H9 (cell line): ENCODE results near the gene SCD5. TPM values are rescaled to one million over a fixed set of nuclear protein-coding genes. Genes with fewer than 3 reads are reported as not detected.

Experiments used
- DNase-seq: peaks from one replicate; pipeline ENCODE4 v3.0.0-alpha.2; 2017
- H2AFZ ChIP-seq: one replicate; pipeline ENCODE4 v1.6.1; 2013; ENCODE audit warnings: mild to moderate bottlenecking, low read length, control low read depth, moderate library complexity
- H2AK5ac ChIP-seq: 2 replicates; pipeline ENCODE4 v1.6.1; 2013; ENCODE audit warnings: low read length, control low read depth, mixed read lengths; ENCODE audit not compliant: insufficient read length
- H2BK120ac ChIP-seq: one replicate; pipeline ENCODE4 v1.6.1; 2013; ENCODE audit warnings: low read depth, mild to moderate bottlenecking, low read length, control low read depth, inconsistent platforms; ENCODE audit not compliant: poor library complexity, severe bottlenecking
- H2BK12ac ChIP-seq: 2 replicates; pipeline ENCODE4 v1.6.1; 2013; ENCODE audit warnings: low read length, control low read depth, mixed read lengths, low read depth; ENCODE audit not compliant: insufficient read length
- H2BK15ac ChIP-seq: 2 replicates; pipeline ENCODE4 v1.6.1; 2013; ENCODE audit warnings: low read depth, low read length, control low read depth
- H2BK20ac ChIP-seq: one replicate; pipeline ENCODE4 v1.6.1; 2013; ENCODE audit warnings: low read depth, mild to moderate bottlenecking, low read length, control low read depth, inconsistent platforms; ENCODE audit not compliant: poor library complexity, severe bottlenecking
- H2BK5ac ChIP-seq: 2 replicates; pipeline ENCODE4 v1.6.1; 2013; ENCODE audit warnings: low read length, control low read depth, mixed read lengths; ENCODE audit not compliant: insufficient read length
- H3K14ac ChIP-seq: 2 replicates; pipeline ENCODE4 v1.6.1; 2013; ENCODE audit warnings: low read length, control low read depth; ENCODE audit not compliant: insufficient read depth
- H3K18ac ChIP-seq: 2 replicates; pipeline ENCODE4 v1.6.1; 2013; ENCODE audit warnings: low read depth, mild to moderate bottlenecking, mixed read lengths, low read length, control low read depth; ENCODE audit not compliant: insufficient read length
- H3K23ac ChIP-seq: 2 replicates; pipeline ENCODE4 v1.6.1; 2013; ENCODE audit warnings: low read length, control low read depth, mixed read lengths, low read depth; ENCODE audit not compliant: insufficient read length
- H3K23me2 ChIP-seq: 2 replicates; pipeline ENCODE4 v1.6.1; 2013; ENCODE audit warnings: low read depth, mild to moderate bottlenecking, mixed read lengths, low read length, control low read depth; ENCODE audit not compliant: insufficient read length, poor library complexity, severe bottlenecking
- H3K27ac ChIP-seq: 2 replicates; pipeline ENCODE4 v1.5.1; 2013; ENCODE audit warnings: low read length, control low read depth, mixed read lengths, low read depth; ENCODE audit not compliant: insufficient read length
- H3K27me3 ChIP-seq: 2 replicates; pipeline ENCODE4 v1.6.1; 2013; ENCODE audit warnings: low read length, control low read depth, inconsistent platforms; ENCODE audit not compliant: insufficient read depth
- H3K4ac ChIP-seq: 2 replicates; pipeline ENCODE4 v1.6.1; 2013; ENCODE audit warnings: low read depth, mild to moderate bottlenecking, control low read depth, inconsistent platforms, low read length, moderate library complexity
- H3K4me1 ChIP-seq: 2 replicates; pipeline ENCODE4 v1.6.1; 2013; ENCODE audit warnings: low read length, control low read depth, inconsistent platforms; ENCODE audit not compliant: insufficient read depth
- H3K4me2 ChIP-seq: 2 replicates; pipeline ENCODE4 v1.6.1; 2013; ENCODE audit warnings: low read length, control low read depth, mixed read lengths; ENCODE audit not compliant: insufficient read length, insufficient read depth
- H3K56ac ChIP-seq: 2 replicates; pipeline ENCODE4 v1.6.1; 2013; ENCODE audit warnings: low read depth, mild to moderate bottlenecking, mixed read lengths, low read length, control low read depth; ENCODE audit not compliant: insufficient read length
- H3K79me1 ChIP-seq: 2 replicates; pipeline ENCODE4 v1.6.1; 2013; ENCODE audit warnings: low read depth, mild to moderate bottlenecking, moderate library complexity, low read length, control low read depth, inconsistent platforms; ENCODE audit not compliant: insufficient read depth, poor library complexity, severe bottlenecking
- H3K79me2 ChIP-seq: 2 replicates; pipeline ENCODE4 v1.6.1; 2013; ENCODE audit warnings: low read length, control low read depth, inconsistent platforms; ENCODE audit not compliant: insufficient read depth
- H3K9ac ChIP-seq: 2 replicates; pipeline ENCODE4 v1.6.1; 2013; ENCODE audit warnings: low read length, control low read depth, mixed read lengths; ENCODE audit not compliant: insufficient read length; ENCODE audit errors: extremely low read depth
- H3K9me3 ChIP-seq: one replicate; pipeline ENCODE4 v1.6.1; 2013; ENCODE audit warnings: low read depth, low read length, inconsistent platforms; ENCODE audit not compliant: control insufficient read depth
- H3T11ph ChIP-seq: one replicate; pipeline ENCODE4 v1.6.1; 2013; ENCODE audit warnings: mild to moderate bottlenecking, low read length, control low read depth, inconsistent platforms
- H4K20me1 ChIP-seq: one replicate; pipeline ENCODE4 v1.6.1; 2013; ENCODE audit not compliant: control insufficient read depth, insufficient read length, insufficient read depth
- H4K5ac ChIP-seq: 2 replicates; pipeline ENCODE4 v1.6.1; 2013; ENCODE audit warnings: low read depth, mild to moderate bottlenecking, mixed read lengths, low read length, control low read depth; ENCODE audit not compliant: insufficient read length
- H4K8ac ChIP-seq: replicated peaks from 2 replicates; pipeline ENCODE4 v1.6.1; 2013; ENCODE audit warnings: low read length, control low read depth, mixed read lengths, low read depth; ENCODE audit not compliant: insufficient read length
- H4K91ac ChIP-seq: 2 replicates; pipeline ENCODE4 v1.6.1; 2013; ENCODE audit warnings: low read depth, mild to moderate bottlenecking, moderate library complexity, mixed read lengths, low read length, control low read depth; ENCODE audit not compliant: insufficient read length
- H3K27ac Mint-ChIP-seq, 3 experiments: 2 replicates in 2 of 3; 3 replicates in 1 of 3; pipeline ENCODE4 v1.8.0; 2020 to 2021; ENCODE audit warnings: mixed read lengths in 3 of 3, mild to moderate bottlenecking in 1 of 3, moderate library complexity in 1 of 3
- H3K27me3 Mint-ChIP-seq: 2 replicates; pipeline ENCODE4 v1.8.0; 2021; ENCODE audit warnings: low read depth, mild to moderate bottlenecking, moderate library complexity, mixed read lengths
- H3K36me3 Mint-ChIP-seq, 3 experiments: 2 replicates in 2 of 3; 3 replicates in 1 of 3; pipeline ENCODE4 v1.8.0; 2020 to 2021; ENCODE audit warnings: low read depth in 3 of 3, mixed read lengths in 3 of 3; ENCODE audit not compliant: insufficient read depth in 1 of 3
- H3K4me1 Mint-ChIP-seq, 2 experiments: 2 replicates each; pipeline ENCODE4 v1.8.0; 2020; ENCODE audit warnings: mixed read lengths in 2 of 2
- H3K4me3 Mint-ChIP-seq, 2 experiments: 2 replicates in 1 of 2; 3 replicates in 1 of 2; pipeline ENCODE4 v1.8.0; 2020 to 2021; ENCODE audit warnings: mild to moderate bottlenecking in 2 of 2, mixed read lengths in 2 of 2, moderate library complexity in 1 of 2
- H3K9me3 Mint-ChIP-seq, 2 experiments: 2 replicates in 1 of 2; 3 replicates in 1 of 2; pipeline ENCODE4 v1.8.0; 2020; ENCODE audit warnings: mild to moderate bottlenecking in 2 of 2, mixed read lengths in 2 of 2, moderate library complexity in 1 of 2
- WGBS: extraction: QIAGEN DNeasy Blood & Tissue Kit; methylation state at CpG from one replicate; pipeline ENCODE4 v1.1.7; 2013; ENCODE audit warnings: missing lambda C conversion rate, low lambda C conversion rate, mixed read lengths; ENCODE audit not compliant: insufficient read length; ENCODE audit errors: extremely low coverage; 5-methylcytosine and 5-hydroxymethylcytosine counted together
- total RNA-seq: library from RNA; stranded (reverse); gene quantifications from 2 replicates; pipeline ENCODE4 v1.2.1, GENCODE V29; 2021
- TF ChIP-seq, protein P1 (sequence below): fragments of 200-600 bp; sonication (generic); conservative IDR thresholded peaks from 3 replicates; pipeline ENCODE4 v1.8.0; 2021; ENCODE audit warnings: antibody characterized with exemption, mild to moderate bottlenecking

The SCD5 gene
- total RNA-seq, 1 experiment from 2014 or later = 0.68 TPM

DNA sequence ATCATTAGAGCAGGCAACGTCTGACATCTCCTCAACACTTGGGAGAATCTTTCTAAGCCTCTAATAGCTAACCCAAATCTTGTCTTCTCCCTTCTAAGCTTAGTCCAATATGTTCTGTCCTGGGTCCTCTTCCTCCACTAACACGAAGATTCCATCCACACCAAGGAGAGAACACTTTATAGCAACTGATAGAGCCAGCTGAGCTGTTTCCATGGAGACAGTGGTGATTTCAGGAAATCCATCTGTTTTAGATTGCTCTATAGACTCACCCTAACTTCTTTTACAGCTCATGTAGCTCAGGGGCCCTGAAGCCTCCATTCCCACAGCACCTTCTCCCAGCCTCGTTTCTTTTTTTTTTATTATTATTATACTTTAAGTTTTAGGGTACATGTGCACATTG is 37.4 kb downstream of the SCD5 start:
- H3K4ac ChIP-seq = no peak overlapping the region
- Mint-ChIP-seq H3K4me1 (peaks cover 0 to 7% of the 10 kb centered on the region in 2 experiments; a peak in 2 of 4 replicates), H3K9me3 (peaks cover 9 to 16% of the 10 kb centered on the region in 2 experiments)

More for the DNA sequence above, 37.4 kb downstream of the SCD5 start:
- Histone ChIP-seq H2BK15ac (no peak overlapping the region), H2BK5ac (no peak overlapping the region), H2BK20ac (no peak overlapping the region), H4K5ac (no peak overlapping the region), H3K4me2 (no peak overlapping the region), H3K27me3 (no peaks in the 10 kb centered on the region), H2BK120ac (no peak overlapping the region), H3K27ac (no peak overlapping the region), H3K79me1 (no peaks in the 10 kb centered on the region), H2AK5ac (no peak overlapping the region), H4K8ac (no peak overlapping the region), H3K23me2 (no peaks in the 10 kb centered on the region), H3K14ac (no peak overlapping the region), H3K56ac (no peak overlapping the region), H4K91ac (no peak overlapping the region), H3K9ac (no peak overlapping the region), H2BK12ac (no peak overlapping the region), H2AFZ (no peak overlapping the region), H3K18ac (no peak overlapping the region), H3K23ac (no peak overlapping the region), H3T11ph (no peak overlapping the region), H3K79me2 (no peaks in the 10 kb centered on the region), H3K4me1 (no peaks in the 10 kb centered on the region), H4K20me1 (no peaks in the 10 kb centered on the region), H3K9me3 (no peaks in the 10 kb centered on the region)
- DNase-seq = no peak
- no peak overlapping the region for H3K4me3 Mint-ChIP-seq
- WGBS = no CpG with 5 or more reads among the region's 3 CpGs
- H3K36me3 Mint-ChIP-seq = peaks cover 0 to 4% (median 0%) of the 10 kb centered on the region in 3 experiments; a peak in 3 of 7 replicates
- peaks cover 33% of the 10 kb centered on the region for H3K27me3 Mint-ChIP-seq
- no peak overlapping the region for H3K27ac Mint-ChIP-seq
- TF ChIP-seq, protein P1, sequence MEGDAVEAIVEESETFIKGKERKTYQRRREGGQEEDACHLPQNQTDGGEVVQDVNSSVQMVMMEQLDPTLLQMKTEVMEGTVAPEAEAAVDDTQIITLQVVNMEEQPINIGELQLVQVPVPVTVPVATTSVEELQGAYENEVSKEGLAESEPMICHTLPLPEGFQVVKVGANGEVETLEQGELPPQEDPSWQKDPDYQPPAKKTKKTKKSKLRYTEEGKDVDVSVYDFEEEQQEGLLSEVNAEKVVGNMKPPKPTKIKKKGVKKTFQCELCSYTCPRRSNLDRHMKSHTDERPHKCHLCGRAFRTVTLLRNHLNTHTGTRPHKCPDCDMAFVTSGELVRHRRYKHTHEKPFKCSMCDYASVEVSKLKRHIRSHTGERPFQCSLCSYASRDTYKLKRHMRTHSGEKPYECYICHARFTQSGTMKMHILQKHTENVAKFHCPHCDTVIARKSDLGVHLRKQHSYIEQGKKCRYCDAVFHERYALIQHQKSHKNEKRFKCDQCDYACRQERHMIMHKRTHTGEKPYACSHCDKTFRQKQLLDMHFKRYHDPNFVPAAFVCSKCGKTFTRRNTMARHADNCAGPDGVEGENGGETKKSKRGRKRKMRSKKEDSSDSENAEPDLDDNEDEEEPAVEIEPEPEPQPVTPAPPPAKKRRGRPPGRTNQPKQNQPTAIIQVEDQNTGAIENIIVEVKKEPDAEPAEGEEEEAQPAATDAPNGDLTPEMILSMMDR = no peak
